Measurements from ENCODE around the gene UBE2O.

GRCh38 chr17:76354317-76354729 is 98.6 kb downstream of the UBE2O start:
- TF ChIP-seq CTCF (IDR thresholded peaks at IDR 0.05) (no peak), POLR2A (IDR thresholded peaks at IDR 0.05) (no peak)
